DND-41 (cell line): ENCODE data around the gene EPB41L3.

Experiments
- ATAC-seq: fragments of 200-7000 bp; cut with Tn5 transposase; 3 replicates; pipeline ENCODE4 v1.9.1; 2021; ENCODE audit warnings: low read depth; ENCODE audit not compliant: insufficient read depth
- DNase-seq: peaks from one replicate; pipeline ENCODE4 v3.0.0-alpha.2; 2020
- H2AFZ ChIP-seq: 2 replicates; pipeline ENCODE4 v1.6.0; 2012; ENCODE audit warnings: low read depth, low read length
- H3K27ac ChIP-seq: 2 replicates; pipeline ENCODE4 v1.5.1; 2012; ENCODE audit warnings: low read length, inconsistent platforms
- H3K27me3 ChIP-seq: fragments of 200-600 bp; sonication (generic); 2 replicates; pipeline ENCODE4 v1.6.0; 2012; ENCODE audit warnings: low read length, mild to moderate bottlenecking, inconsistent platforms; ENCODE audit not compliant: insufficient read depth, poor library complexity
- H3K36me3 ChIP-seq: 2 replicates; pipeline ENCODE4 v1.5.1; 2012; ENCODE audit warnings: low read length, inconsistent platforms; ENCODE audit not compliant: insufficient read depth
- H3K4me1 ChIP-seq: 2 replicates; pipeline ENCODE4 v1.5.1; 2012; ENCODE audit warnings: mild to moderate bottlenecking, low read length; ENCODE audit not compliant: insufficient read depth
- H3K4me2 ChIP-seq: 2 replicates; pipeline ENCODE4 v1.6.0; 2012; ENCODE audit warnings: mild to moderate bottlenecking, moderate library complexity, low read length, inconsistent platforms; ENCODE audit not compliant: insufficient read depth
- H3K4me3 ChIP-seq, 2 experiments: fragments of 200-600 bp in 1 of 2; shearing (Covaris generic) in 1 of 2; 2 replicates each; pipeline ENCODE4 v1.5.1; 2012 to 2016; ENCODE audit warnings: inconsistent platforms in 2 of 2, low read length in 2 of 2, mild to moderate bottlenecking in 2 of 2, low read depth in 1 of 2, moderate library complexity in 1 of 2
- H3K79me2 ChIP-seq: 2 replicates; pipeline ENCODE4 v1.6.0; 2012; ENCODE audit warnings: low read length, inconsistent platforms; ENCODE audit not compliant: insufficient read depth
- H3K9ac ChIP-seq: 2 replicates; pipeline ENCODE4 v1.6.0; 2012; ENCODE audit warnings: low read depth, mild to moderate bottlenecking, inconsistent platforms, low read length, moderate library complexity
- H3K9me3 ChIP-seq: 2 replicates; pipeline ENCODE4 v1.5.1; 2012; ENCODE audit warnings: low read length, moderate library complexity, mild to moderate bottlenecking, inconsistent platforms; ENCODE audit not compliant: insufficient read depth, severe bottlenecking
- H4K20me1 ChIP-seq: 2 replicates; pipeline ENCODE4 v1.6.0; 2012; ENCODE audit warnings: low read length; ENCODE audit not compliant: insufficient read depth
- CTCF ChIP-seq: IDR thresholded peaks from 2 replicates; pipeline ENCODE4 v1.5.1; 2012; ENCODE audit warnings: borderline replicate concordance, low read length, moderate library complexity, mild to moderate bottlenecking; ENCODE audit not compliant: poor library complexity, severe bottlenecking; ENCODE audit errors: extremely low read depth
- EZH2 ChIP-seq: IDR thresholded peaks from 3 replicates; pipeline ENCODE4 v1.6.1; 2012; ENCODE audit warnings: borderline replicate concordance, low read depth, mild to moderate bottlenecking, moderate library complexity, low read length, inconsistent platforms; ENCODE audit not compliant: severe bottlenecking

EPB41L3 gene

GRCh38 chr18:5476961-5477800 lies 66.6 kb downstream of the EPB41L3 start:
- Histone ChIP-seq H2AFZ (no peak overlapping the region), H3K9me3 (no peaks in the 10 kb centered on the region), H4K20me1 (no peaks in the 10 kb centered on the region), H3K36me3 (no peaks in the 10 kb centered on the region), H3K4me1 (no peaks in the 10 kb centered on the region), H3K4me3 (no peak overlapping the region), H3K27ac (no peak overlapping the region), H3K9ac (no peak overlapping the region), H3K27me3 (no peaks in the 10 kb centered on the region), H3K79me2 (no peaks in the 10 kb centered on the region), H3K4me2 (no peak overlapping the region)
- TF ChIP-seq EZH2, result no peak
- TF ChIP-seq CTCF, result no peak
- DNase-seq (no peak), ATAC-seq (no peak)

- Histone ChIP-seq H3K4me3 (no peak overlapping the region), H3K27me3 (no peaks in the 10 kb centered on the region), H3K9me3 (no peaks in the 10 kb centered on the region), H3K79me2 (no peaks in the 10 kb centered on the region), H3K4me2 (no peak overlapping the region), H3K36me3 (no peaks in the 10 kb centered on the region), H3K4me1 (no peaks in the 10 kb centered on the region), H2AFZ (no peak overlapping the region), H4K20me1 (no peaks in the 10 kb centered on the region), H3K27ac (no peak overlapping the region), H3K9ac (no peak overlapping the region)
- no peak for ATAC-seq
- DNase-seq, result no peak
- TF ChIP-seq EZH2, result no peak
- TF ChIP-seq CTCF, result no peak
These were observed 68.5 kb downstream of the EPB41L3 start for GRCh38 chr18:5475267-5475666.

- no peaks in the 10 kb centered on the region for H3K79me2 ChIP-seq
- no peak for DNase-seq
These were observed 74.5 kb downstream of the EPB41L3 start for GRCh38 chr18:5469340-5469739.

More at GRCh38 chr18:5469340-5469739, 74.5 kb downstream of the EPB41L3 start:
- Histone ChIP-seq H3K27ac (no peak overlapping the region), H2AFZ (no peak overlapping the region), H3K4me2 (no peak overlapping the region), H3K9ac (no peak overlapping the region), H3K9me3 (no peaks in the 10 kb centered on the region), H3K27me3 (no peaks in the 10 kb centered on the region), H3K4me3 (no peak overlapping the region), H3K36me3 (no peaks in the 10 kb centered on the region), H4K20me1 (no peaks in the 10 kb centered on the region), H3K4me1 (no peaks in the 10 kb centered on the region)
- no peak for ATAC-seq
- TF ChIP-seq CTCF, result no peak
- no peak for TF ChIP-seq EZH2
